ENCODE data around the gene PHYHIPL.
"Not testable (repeated sequence)": the region's sequence is repeated elsewhere in the genome, so short reads cannot be mapped to it uniquely, and the experiment has no call there.

Gene PHYHIPL

DNA sequence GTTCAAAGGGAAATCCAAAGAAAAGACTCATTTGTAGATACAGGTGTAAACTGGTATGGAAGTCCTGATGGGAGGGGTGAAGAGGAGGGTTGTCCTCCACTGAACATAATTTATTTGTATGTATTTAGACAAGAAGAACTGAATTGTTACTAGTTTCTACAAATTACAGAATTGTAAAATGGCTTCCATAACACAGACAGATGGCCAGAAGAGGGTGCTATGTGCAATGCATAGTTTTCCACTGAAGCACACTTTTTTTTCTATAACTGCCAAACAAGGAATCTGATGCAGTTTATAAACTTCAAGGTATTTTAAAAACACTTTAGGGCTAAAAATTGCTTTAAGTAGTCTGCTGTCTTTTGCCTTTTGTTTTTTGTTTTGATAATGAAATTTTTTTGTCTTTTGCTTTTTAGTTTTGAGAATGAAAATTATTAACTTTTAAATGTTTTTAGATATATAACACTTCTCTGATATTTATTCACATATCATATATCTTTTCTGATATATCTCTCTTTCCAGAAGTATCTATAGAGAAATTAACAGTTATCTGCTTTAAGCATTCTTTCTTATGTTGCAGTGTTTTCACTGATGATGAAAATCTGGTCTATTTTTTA is 58.5 kb downstream of the PHYHIPL start:
- peaks cover 2% of the 10 kb centered on the region for H3K79me1 ChIP-seq (ENCODE audit: low read depth, low read length)
- no peak overlapping the region for H3K18ac ChIP-seq (ENCODE audit: low read length)
- no peak overlapping the region for H2BK12ac ChIP-seq (ENCODE audit: low read length)
- no peak overlapping the region for H3K4ac ChIP-seq (ENCODE audit: low read length)
- H2BK15ac ChIP-seq (ENCODE audit: low read length): no peak overlapping the region
- no peaks in the 10 kb centered on the region for H3K27me3 ChIP-seq (ENCODE audit: control insufficient read depth in 3 of 3, insufficient read depth in 3 of 3, low read depth in 1 of 3, low read length in 3 of 3)
- H3K36me3 ChIP-seq (replicated peaks in 1 of 2; ENCODE audit: control insufficient read depth in 2 of 2, insufficient read depth in 2 of 2, low read length in 2 of 2): peaks cover 0 to 3% of the 10 kb centered on the region in 2 donors
- H3K4me1 ChIP-seq (ENCODE audit: control insufficient read depth in 2 of 2, insufficient read depth in 1 of 2, low read depth in 1 of 2, low read length in 2 of 2): no peaks in the 10 kb centered on the region
- peak overlapping the region; percentile 8 for H2AFZ ChIP-seq (ENCODE audit: low read length)
- H3K4me2 ChIP-seq (ENCODE audit: insufficient read depth, low read length, poor library complexity, severe bottlenecking): no peak overlapping the region
- no peak overlapping the region for H3K4me3 ChIP-seq (ENCODE audit: low read length in 2 of 2)
- no peak for DNase-seq (ENCODE audit: low spot score)
- H3K27ac ChIP-seq (replicated peaks; ENCODE audit: low read length): no peak overlapping the region
- H3K23ac ChIP-seq (ENCODE audit: low read depth, low read length, poor library complexity): no peak overlapping the region
- H3K9me3 ChIP-seq (replicated peaks in 1 of 2; ENCODE audit: control insufficient read depth in 2 of 2, insufficient read depth in 1 of 2, low read depth in 1 of 2, low read length in 2 of 2): no peaks in the 10 kb centered on the region
- no peak overlapping the region for H3K14ac ChIP-seq (ENCODE audit: low read length)
- H2BK5ac ChIP-seq (ENCODE audit: low read length): no peak overlapping the region
- H2BK120ac ChIP-seq (ENCODE audit: low read depth, low read length): no peak overlapping the region
- H3K9ac ChIP-seq (ENCODE audit: low read depth, low read length, poor library complexity): no peak overlapping the region
- H2AK5ac ChIP-seq (ENCODE audit: low read depth, low read length): no peak overlapping the region
- no peak overlapping the region for H4K91ac ChIP-seq (ENCODE audit: low read depth, low read length, poor library complexity)
- no peak overlapping the region for H4K8ac ChIP-seq (ENCODE audit: low read depth, low read length)

DNA sequence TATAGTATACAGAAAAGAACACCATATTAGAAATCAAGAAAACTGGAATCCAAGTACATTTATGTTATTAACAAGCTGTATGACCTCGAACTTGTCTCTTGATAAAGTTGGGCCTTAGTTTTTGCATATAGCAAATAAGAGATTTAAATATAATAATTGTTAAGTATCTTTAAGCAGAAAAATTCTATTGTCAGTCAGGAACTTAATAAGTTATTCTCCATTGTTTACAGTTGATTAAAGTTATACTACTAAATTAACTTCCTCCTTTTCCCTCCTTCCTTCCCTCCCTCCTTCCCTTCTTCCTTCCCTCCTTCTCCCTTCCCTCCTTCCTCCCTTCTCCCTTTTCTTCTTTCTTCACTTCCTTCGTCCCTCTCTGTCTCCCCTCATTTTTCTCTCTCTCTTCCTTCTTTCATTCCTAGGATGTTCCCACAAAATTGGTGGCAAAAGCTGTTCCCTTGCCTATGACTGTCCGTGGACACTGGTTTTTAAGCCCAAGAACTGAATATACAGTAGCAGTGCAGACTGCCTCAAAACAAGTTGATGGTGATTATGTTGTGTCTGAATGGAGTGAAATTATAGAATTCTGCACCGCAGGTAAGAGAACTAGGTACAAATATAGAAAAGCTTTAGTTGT is 59.7 kb downstream of the PHYHIPL start:
- Histone ChIP-seq H2BK15ac (ENCODE audit: low read length) (no peak overlapping the region), H3K36me3 (replicated peaks in 1 of 2; ENCODE audit: control insufficient read depth in 2 of 2, insufficient read depth in 2 of 2, low read length in 2 of 2) (peaks cover 0 to 3% of the 10 kb centered on the region in 2 donors), H3K9me3 (replicated peaks in 1 of 2; ENCODE audit: control insufficient read depth in 2 of 2, insufficient read depth in 1 of 2, low read depth in 1 of 2, low read length in 2 of 2) (no peaks in the 10 kb centered on the region), H4K8ac (ENCODE audit: low read depth, low read length) (no peak overlapping the region), H3K79me1 (ENCODE audit: low read depth, low read length) (no peaks in the 10 kb centered on the region), H3K23ac (ENCODE audit: low read depth, low read length, poor library complexity) (no peak overlapping the region), H4K91ac (ENCODE audit: low read depth, low read length, poor library complexity) (no peak overlapping the region), H3K14ac (ENCODE audit: low read length) (no peak overlapping the region), H3K18ac (ENCODE audit: low read length) (no peak overlapping the region), H2BK12ac (ENCODE audit: low read length) (no peak overlapping the region), H2BK120ac (ENCODE audit: low read depth, low read length) (no peak overlapping the region), H2BK5ac (ENCODE audit: low read length) (no peak overlapping the region), H3K27ac (replicated peaks; ENCODE audit: low read length) (no peak overlapping the region), H3K4me3 (ENCODE audit: low read length in 2 of 2) (no peak overlapping the region), H3K4ac (ENCODE audit: low read length) (no peak overlapping the region), H3K4me1 (ENCODE audit: control insufficient read depth in 2 of 2, insufficient read depth in 1 of 2, low read depth in 1 of 2, low read length in 2 of 2) (no peaks in the 10 kb centered on the region), H3K9ac (ENCODE audit: low read depth, low read length, poor library complexity) (no peak overlapping the region), H3K4me2 (ENCODE audit: insufficient read depth, low read length, poor library complexity, severe bottlenecking) (no peak overlapping the region), H2AK5ac (ENCODE audit: low read depth, low read length) (no peak overlapping the region), H3K27me3 (ENCODE audit: control insufficient read depth in 3 of 3, insufficient read depth in 3 of 3, low read depth in 1 of 3, low read length in 3 of 3) (no peaks in the 10 kb centered on the region), H2AFZ (ENCODE audit: low read length) (no peak overlapping the region)
- DNase-seq (ENCODE audit: low spot score): no peak
- whole genome bisulfite sequencing, 2 donors (ENCODE audit: extremely low coverage in 2 of 2, insufficient read length in 2 of 2, insufficient replicate concordance in 1 of 2): no CpG with 5 or more reads among the region's 4 CpGs

DNA sequence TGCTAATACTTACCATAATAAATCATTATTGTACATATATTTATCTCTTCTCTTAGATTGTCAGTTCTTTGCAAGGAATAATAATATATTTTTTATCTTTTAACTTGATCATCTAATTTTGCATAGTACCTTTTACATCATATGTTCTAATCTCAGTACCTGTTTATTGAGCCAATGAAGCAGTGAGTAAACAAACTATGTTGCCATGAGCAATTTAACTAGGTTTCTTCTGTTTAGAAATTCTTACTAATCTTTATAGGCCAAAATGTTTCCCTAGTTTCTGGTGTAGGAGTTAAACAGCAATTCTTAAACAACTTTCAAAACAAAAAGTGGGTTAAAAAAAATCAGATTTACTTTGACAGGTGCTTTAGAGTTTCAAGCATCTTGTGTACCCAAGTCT is 61.3 kb downstream of the PHYHIPL start:
- Histone ChIP-seq H3K79me1 (ENCODE audit: low read depth, low read length) (no peaks in the 10 kb centered on the region), H2BK15ac (ENCODE audit: low read length) (no peak overlapping the region), H3K36me3 (replicated peaks in 1 of 2; ENCODE audit: control insufficient read depth in 2 of 2, insufficient read depth in 2 of 2, low read length in 2 of 2) (peaks cover 0 to 3% of the 10 kb centered on the region in 2 donors), H3K4ac (ENCODE audit: low read length) (no peak overlapping the region), H3K4me3 (ENCODE audit: low read length in 2 of 2) (no peak overlapping the region), H2BK120ac (ENCODE audit: low read depth, low read length) (no peak overlapping the region), H3K23ac (ENCODE audit: low read depth, low read length, poor library complexity) (no peak overlapping the region), H2AFZ (ENCODE audit: low read length) (no peak overlapping the region), H3K9ac (ENCODE audit: low read depth, low read length, poor library complexity) (no peak overlapping the region), H2AK5ac (ENCODE audit: low read depth, low read length) (no peak overlapping the region), H3K4me2 (ENCODE audit: insufficient read depth, low read length, poor library complexity, severe bottlenecking) (no peak overlapping the region), H3K9me3 (replicated peaks in 1 of 2; ENCODE audit: control insufficient read depth in 2 of 2, insufficient read depth in 1 of 2, low read depth in 1 of 2, low read length in 2 of 2) (no peaks in the 10 kb centered on the region), H3K4me1 (ENCODE audit: control insufficient read depth in 2 of 2, insufficient read depth in 1 of 2, low read depth in 1 of 2, low read length in 2 of 2) (peaks cover 0 to 3% of the 10 kb centered on the region in 2 donors), H3K18ac (ENCODE audit: low read length) (no peak overlapping the region), H3K27ac (replicated peaks; ENCODE audit: low read length) (no peak overlapping the region), H4K91ac (ENCODE audit: low read depth, low read length, poor library complexity) (no peak overlapping the region), H2BK12ac (ENCODE audit: low read length) (no peak overlapping the region), H4K8ac (ENCODE audit: low read depth, low read length) (no peak overlapping the region), H2BK5ac (ENCODE audit: low read length) (no peak overlapping the region), H3K14ac (ENCODE audit: low read length) (no peak overlapping the region), H3K27me3 (ENCODE audit: control insufficient read depth in 3 of 3, insufficient read depth in 3 of 3, low read depth in 1 of 3, low read length in 3 of 3) (no peaks in the 10 kb centered on the region)
- DNase-seq (ENCODE audit: low spot score): no peak

DNA sequence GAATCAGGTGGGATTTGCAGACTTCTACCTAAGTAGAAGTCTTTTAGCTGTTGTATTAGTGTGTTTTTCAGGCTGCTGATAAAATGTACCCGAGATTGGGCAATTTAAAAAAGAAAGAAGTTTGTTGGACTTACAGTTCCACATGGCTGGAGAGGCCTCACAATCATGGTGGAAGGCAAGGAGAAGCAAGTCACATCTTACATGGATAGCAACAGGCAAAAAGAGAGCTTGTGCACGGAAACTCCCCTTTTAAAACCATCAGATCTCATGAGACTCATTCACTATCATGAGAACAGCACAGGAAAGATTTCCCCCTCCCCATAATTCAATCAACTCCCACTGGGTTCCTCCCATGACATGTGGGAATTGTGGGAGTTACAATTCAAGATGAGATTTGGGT is 62.7 kb downstream of the PHYHIPL start:
- H3K4ac ChIP-seq (ENCODE audit: low read length); H3K23ac ChIP-seq (ENCODE audit: low read depth, low read length, poor library complexity); H4K8ac ChIP-seq (ENCODE audit: low read depth, low read length); H2BK5ac ChIP-seq (ENCODE audit: low read length); H3K36me3 ChIP-seq (replicated peaks in 1 of 2; ENCODE audit: control insufficient read depth in 2 of 2, insufficient read depth in 2 of 2, low read length in 2 of 2); H3K4me3 ChIP-seq (ENCODE audit: low read length in 2 of 2); H2BK120ac ChIP-seq (ENCODE audit: low read depth, low read length); H3K4me2 ChIP-seq (ENCODE audit: insufficient read depth, low read length, poor library complexity, severe bottlenecking); H3K9ac ChIP-seq (ENCODE audit: low read depth, low read length, poor library complexity); H4K91ac ChIP-seq (ENCODE audit: low read depth, low read length, poor library complexity); H3K27ac ChIP-seq (replicated peaks; ENCODE audit: low read length); H3K79me1 ChIP-seq (ENCODE audit: low read depth, low read length); H3K14ac ChIP-seq (ENCODE audit: low read length); H2BK12ac ChIP-seq (ENCODE audit: low read length); H3K9me3 ChIP-seq (replicated peaks in 1 of 2; ENCODE audit: control insufficient read depth in 2 of 2, insufficient read depth in 1 of 2, low read depth in 1 of 2, low read length in 2 of 2); H2AFZ ChIP-seq (ENCODE audit: low read length); DNase-seq (ENCODE audit: low spot score); H3K4me1 ChIP-seq (ENCODE audit: control insufficient read depth in 2 of 2, insufficient read depth in 1 of 2, low read depth in 1 of 2, low read length in 2 of 2); H2AK5ac ChIP-seq (ENCODE audit: low read depth, low read length); H2BK15ac ChIP-seq (ENCODE audit: low read length); H3K27me3 ChIP-seq (ENCODE audit: control insufficient read depth in 3 of 3, insufficient read depth in 3 of 3, low read depth in 1 of 3, low read length in 3 of 3); H3K18ac ChIP-seq (ENCODE audit: low read length): not testable (repeated sequence)
- WGBS, 2 donors (ENCODE audit: extremely low coverage in 2 of 2, insufficient read length in 2 of 2, insufficient replicate concordance in 1 of 2): no CpG with 5 or more reads among the region's 2 CpGs
